DMS53 (cell line): Measurements from ENCODE around the gene DSE.

Experiments used
- DNase-seq: peaks from one replicate; lab custom pipeline; 2025; lab: John Stamatoyannopoulos, UW

The DSE gene

DNA sequence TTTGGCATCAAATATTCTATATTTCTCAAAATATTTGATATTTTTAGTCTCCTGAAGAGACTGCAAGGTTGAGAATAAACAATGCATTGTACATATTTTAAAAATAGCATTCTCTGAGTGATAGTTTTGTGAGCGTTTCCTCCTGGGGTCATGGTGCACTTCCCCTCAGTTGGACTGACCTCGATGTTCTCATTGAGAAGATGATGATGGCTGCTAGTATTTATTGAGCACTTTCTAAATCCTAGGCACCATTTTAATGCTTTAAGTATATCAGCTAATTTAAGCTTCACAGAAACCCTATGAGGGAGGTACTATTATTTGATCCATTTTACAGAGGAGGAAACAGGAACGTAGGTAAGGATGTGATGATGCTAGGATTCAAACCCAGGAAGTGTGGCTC, 18.2 kb downstream of the DSE start:
- no peak for DNase-seq

DNA sequence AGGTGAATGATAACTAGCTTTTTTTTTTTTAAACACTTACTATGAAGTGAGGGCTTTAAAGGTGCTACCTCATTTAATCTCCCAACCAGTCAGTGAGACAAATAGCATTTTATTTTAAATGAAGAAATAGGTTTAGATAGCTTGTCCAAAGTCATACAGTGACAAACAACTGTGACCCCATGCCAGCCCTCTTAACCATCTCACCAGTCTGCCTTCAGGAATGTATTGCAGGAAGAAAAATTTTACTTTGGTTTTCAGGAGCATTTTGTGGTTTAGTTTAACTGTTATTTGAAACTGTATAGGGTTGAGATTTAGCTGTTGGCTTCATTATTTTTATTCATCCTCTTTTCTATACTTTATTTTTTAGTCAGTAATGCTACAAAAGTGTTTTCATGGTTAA, 18.6 kb downstream of the DSE start:
- DNase-seq, result no peak

DNA sequence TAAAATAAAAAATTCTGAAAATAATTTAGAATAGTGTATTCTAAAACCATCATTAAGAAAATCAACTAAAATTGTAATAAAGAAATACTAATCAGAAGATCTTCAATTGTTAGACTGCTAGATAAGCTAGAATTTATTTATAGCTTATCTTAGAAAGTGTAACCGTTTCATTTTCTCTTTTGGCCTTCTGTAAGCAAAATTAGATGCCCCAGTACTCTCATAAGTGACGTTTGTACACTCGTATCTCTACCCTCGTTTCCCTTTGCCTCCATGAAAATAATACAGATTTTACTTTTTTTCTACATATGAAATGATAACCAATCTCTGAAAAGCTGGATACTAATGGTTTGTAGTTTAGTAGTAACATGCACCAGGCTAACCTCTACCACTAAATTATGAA, 19.8 kb downstream of the DSE start:
- no peak for DNase-seq

DNA sequence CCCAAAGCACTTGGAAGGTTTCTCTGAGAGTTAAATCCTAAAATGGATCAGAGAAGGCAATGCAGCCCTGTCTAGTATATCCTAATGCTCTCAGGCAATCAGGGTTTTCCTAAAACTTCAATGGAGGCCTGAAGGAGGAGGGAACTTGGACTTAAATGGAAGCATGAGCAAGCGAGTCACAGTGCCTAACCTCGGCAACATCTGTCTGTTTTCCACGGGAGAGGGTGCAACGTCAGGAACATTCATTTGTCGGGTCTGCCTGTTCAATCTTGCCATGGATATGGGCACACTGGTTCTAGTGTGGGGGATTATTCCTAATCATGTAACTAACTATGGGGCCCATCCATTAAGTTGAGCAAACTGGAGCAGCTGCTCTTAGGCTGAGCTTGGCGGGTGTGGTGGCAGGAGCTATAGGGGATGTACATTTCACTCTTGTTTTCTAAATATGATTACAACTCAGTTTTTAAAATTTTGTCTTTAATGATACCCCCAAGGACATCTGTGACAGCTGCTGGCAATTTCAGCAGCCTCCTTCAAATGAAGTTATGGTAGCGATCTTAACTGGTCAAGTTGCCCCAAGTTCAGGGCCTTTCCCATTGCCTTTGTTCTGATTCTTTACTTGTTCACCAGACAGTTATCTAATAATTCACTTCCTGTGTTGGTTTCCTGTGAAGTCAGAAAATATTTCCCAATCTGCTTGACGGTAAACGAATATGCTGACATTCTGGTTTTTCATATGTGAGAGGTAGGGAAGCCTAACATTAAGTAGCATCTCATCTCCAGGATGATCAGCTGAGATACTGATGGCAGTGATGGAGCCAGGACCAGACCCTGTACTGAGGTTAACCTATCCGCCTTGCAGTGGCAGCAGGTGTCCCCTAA, 21.6 kb downstream of the DSE start:
- no peak for DNase-seq

DNA sequence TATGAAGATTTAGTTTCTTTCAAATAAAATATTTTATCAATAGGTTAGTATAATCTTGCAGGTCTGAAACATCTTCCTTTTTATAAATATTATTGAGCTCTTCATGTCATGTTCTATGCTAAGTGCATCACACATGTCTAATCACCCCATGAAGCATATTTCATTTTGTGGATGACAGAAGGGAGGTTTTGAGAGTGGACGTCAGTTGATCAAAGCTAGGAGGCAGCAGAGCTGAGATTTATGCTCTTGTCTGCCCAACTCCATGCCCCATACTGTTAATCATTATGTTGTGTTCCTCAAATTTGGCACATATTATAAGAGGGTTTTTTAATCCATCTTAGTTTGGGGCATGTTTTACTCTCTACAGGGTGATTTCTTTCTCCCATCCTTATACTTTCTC, 22.7 kb downstream of the DSE start:
- DNase-seq, result peak; percentile 1

DNA sequence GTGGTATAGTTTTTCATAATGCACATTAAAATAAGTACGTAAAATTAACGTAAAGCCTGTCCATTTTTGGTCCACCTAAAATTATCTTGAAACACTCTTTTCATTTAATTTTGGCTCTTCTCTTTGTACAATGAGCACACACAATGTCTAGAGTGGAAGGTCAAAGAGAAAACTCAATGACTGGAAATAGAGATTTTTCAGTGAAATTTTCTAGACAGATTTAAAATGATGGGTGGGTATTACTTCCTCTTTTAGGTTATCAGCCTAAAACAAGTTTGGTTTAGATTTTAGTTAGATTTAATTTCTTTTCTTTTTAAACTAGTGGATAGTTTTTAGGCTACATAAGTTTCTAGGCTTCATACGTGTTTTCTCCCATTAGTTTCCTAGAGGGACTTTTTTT, 24.9 kb downstream of the DSE start:
- DNase-seq, result no peak

DNA sequence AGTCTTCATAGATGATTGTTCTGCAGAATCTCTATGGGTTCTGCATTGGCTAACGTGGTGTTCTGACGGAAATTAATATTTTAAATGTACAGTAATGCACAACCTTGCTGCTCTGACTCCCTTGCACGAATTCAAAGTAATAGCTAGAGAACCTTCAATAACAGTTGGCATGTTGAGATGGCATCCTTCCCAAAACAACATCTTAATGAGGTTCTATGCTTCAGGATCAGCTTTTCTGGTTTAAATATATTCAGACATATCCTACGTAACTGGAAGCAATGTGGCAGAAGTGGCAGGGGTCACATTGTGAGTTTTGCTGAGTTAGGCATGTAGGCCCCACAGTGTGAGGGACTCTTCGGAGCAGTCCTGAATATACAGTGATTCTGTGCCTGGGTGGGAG, 25.7 kb downstream of the DSE start:
- no peak for DNase-seq

DNA sequence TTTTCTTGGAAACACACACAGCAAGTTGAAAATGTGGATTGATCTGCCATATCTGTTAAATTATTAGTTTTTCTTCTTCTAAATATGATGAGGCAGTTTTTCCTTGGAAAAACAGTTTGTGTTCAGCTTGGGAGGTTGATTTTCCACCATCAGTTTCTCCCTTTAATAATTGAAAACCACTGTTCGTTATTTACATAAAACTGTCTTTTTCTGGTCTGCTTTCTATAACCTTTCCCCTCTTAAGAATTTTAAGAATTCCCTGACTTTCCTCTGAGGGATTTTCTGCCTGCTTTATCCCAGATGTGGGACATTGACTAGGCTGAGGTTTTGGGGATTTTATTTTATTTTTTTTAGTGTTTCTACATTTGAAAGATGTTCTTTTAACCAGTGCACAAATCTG, 27.2 kb downstream of the DSE start:
- no peak for DNase-seq

DNA sequence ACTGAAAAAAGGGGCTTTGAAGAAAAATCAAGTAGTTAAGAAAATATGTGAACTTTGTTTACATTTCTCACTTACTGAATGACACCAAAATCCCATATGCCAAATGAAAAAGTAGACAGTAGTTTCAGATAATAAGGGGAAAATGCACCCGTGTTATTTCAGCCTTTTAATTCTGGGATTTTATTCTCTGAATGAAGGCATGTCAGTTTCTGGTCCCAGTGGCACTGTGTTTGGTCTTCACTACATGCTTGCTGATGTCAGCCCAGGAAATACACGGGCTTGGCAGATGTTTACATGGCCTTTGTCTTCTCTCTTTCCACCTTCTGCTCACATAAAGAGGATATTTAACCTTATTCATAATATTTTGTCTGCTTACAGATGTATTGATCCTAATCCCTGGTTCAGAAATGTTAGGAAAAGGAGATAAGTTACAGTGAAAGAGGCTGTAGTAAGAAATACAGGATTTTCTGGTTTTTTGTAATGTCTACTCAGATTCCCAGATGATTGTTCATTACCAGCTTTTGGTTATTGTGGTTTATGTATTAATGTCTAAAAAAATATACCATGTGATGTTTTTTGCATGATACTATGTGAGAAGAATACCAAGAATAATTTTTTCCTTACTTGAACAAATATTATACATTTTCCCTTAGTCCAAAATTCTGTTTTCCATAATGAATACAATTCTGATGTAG, 27.7 kb downstream of the DSE start:
- peak; percentile 54 for DNase-seq

DNA sequence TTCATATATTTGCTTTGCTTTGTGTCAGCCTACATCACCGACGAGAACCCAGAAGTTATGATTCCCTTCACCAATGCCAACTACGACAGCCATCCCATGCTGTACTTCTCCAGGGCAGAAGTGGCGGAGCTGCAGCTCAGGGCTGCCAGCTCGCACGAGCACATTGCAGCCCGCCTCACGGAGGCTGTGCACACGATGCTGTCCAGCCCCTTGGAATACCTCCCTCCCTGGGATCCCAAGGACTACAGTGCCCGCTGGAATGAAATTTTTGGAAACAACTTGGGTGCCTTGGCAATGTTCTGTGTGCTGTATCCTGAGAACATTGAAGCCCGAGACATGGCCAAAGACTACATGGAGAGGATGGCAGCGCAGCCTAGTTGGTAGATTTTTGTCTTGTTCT, 28.5 kb downstream of the DSE start:
- DNase-seq, result no peak

DNA sequence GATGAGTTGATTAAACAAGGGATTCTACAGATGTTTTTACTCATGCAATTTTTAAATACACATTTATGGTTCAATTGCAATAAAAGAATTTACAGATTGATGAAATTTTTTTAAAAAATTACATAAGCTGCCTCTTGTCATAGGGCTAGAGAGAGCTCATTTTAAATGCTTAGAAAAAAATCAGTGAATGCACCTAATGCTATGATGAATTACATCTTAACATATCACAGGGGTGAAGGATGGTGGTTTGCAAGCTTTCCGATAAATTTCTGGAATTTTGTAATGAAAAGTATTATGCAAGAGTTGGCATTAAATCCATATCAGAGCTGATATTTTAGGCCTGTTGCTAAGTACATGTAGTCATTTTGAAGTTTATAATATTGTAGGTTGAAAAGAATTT, 29.6 kb downstream of the DSE start:
- DNase-seq, result no peak

DNA sequence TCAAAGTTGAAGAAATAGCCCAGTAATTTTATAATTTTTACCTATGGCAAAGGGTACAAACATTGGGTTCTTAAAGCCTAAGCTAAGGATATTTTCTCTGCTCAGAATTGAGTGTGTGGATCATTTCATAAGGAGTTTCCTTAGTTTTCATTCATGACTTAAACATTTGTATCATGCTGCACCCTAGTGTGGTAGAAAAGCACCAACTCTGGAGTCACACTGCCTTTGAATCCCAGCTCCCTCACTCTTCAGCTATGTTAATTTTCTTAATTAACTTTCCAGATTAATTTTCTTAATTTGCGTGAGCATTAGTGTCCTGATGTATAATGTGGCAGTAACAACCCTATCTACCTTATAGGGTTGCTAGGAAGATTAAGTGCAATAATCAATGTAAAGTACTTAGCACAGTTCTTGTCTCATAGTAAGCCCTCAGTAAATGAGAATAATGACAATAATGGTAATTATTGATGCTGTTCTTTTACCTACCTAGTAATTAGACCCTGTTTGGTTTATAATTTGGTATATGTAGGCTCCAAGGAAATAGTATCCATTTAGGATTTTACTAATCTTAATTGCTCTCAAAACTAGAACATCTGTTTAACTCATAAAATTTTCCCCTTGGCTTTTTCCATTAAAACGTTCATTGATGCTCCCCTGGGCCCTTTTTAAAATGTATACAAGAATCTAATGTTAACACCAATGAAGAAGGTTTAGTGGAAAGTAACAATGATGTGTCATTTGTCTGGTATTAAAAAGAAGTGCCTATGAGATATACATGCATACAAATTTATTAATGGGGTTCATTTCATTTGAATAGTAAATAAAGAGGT, 31.6 kb downstream of the DSE start:
- DNase-seq, result no peak

DNA sequence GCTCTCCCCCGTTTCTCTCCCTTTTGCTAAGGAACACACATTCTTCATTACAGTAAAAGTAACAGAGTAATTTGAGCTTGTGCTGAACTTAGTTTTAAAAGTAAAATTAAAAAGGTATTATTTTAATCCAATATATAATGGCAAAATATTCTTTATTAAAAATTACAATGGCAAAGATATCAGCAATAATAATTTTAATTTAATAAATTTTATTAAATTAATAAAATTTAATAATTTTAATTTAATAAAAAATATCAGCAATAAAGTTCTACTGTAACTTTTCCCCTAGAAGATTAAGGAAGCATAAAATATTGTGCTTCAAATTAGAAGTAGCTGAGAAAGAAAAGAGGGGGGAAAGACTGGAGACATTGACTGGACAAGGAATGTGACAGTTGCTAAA, 32.5 kb downstream of the DSE start:
- no peak for DNase-seq

DNA sequence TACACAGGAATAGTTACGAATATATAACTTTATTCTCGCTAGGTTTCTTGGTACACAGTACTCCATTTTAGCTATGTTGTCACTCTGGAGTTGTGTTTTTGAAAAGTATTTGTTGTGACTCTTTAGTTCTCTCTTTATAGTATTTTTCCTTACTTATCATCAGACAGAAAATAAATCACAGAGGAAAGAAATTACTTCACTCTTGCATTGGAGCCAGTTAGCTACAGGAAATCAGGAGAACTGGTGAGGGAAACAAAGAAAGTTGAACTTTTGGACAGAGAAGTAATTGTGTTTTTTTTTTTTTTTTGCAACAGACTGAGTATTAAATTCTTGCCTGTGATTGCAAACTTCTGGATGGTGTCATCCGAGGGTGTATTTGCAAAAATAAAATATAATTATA, 33.9 kb downstream of the DSE start:
- no peak for DNase-seq

DNA sequence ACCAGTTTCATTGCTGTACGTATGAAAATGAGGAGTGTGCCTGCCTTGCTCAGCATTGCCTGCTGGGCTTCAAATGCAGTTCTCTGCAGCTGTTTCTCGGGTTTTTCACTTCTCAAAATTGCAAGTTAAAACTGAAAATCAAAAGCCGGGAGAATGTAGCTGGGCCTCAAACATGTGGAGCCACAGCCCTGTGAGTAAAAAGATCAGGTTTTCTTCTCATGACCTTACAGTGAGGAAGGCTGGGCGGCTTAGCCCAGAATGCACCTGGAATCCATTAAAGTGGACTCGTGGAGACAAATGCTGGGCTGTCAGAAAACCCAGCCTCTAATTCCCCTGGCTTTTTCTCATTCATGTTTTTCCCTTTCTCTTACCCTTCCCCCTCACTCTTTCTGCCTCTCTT, 34.4 kb downstream of the DSE start:
- DNase-seq, result no peak

DNA sequence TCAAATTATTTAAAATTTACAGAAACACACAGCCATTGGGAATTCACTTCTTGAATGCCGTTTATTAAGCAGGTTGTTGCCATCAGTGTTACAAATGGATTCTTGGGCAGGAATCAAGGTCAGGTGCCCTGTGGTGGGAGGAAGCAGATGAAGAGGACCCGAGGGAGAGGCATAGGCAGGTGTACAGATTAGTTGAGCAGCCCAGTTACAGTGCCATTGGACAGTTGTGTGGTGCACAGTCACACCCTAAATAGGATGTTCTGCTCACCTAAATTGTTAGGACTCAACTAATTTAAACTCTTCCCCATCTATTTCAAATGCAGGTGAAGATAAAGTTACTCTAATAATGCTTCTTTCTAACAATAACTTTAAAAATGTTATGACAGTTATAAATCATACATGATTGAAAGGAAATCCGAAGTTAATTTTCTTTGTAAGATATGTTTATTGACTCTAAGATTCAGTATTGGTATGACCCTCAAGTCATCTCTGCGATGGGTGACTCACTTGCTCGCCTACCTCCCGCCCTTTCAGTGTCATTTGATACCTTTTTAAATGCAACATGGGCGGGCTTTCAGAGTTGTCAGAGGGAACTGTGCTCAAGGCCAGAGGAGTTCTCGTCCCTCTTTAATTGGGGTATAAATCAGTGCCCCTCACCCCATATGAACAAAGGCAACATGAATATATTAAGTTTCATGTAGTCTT, 35.1 kb downstream of the DSE start:
- DNase-seq, result no peak

DNA sequence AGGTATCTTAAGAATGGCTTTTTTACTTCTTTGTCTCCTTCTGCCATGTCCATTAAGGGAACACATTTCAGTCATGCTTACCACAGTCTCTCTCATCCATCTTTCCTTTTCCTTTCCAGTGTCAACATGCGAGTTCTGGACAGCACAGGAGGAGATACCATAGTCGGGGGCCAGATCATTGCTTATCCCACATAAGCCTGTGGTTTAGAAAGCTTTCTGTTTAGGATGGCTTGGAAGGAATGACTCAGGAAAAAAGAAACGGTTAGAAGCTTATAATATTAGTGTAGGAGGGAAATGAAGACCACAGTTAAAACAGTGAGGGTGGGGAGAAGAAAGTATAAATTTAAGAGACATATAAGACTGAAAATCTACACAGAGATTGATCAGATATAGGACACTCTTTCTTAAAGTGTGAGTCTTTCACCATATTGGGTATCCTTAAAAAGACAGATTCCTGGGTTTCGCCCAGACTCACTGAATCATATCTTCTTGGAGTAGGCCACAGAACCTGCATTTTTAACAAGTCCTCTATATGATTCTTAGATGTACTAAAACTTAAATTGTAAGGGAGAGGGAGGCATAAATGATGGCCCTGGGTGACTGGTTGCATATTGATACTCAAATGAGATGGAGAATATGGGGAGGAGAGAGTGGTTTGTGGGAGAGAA, 36.1 kb downstream of the DSE start:
- DNase-seq, result no peak

DNA sequence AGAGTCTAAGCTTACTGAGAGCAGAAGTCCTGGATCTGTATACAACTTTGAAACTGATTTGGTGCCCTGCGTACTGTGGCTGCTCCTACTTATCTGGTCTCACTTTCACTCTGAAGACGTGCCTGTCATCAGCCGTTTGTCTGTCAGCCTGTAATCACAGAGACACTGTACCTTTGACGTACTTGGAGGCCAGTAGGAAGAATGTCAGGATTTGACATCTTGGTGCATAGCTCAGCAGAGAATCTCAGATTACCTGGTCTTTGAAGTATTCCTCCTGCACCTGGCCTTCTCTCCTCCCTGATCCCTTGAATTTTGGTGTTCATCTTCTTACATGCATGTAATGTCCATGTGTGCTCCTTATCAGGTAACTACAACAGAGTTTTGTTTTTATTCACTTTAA, 37.7 kb downstream of the DSE start:
- no peak for DNase-seq

DNA sequence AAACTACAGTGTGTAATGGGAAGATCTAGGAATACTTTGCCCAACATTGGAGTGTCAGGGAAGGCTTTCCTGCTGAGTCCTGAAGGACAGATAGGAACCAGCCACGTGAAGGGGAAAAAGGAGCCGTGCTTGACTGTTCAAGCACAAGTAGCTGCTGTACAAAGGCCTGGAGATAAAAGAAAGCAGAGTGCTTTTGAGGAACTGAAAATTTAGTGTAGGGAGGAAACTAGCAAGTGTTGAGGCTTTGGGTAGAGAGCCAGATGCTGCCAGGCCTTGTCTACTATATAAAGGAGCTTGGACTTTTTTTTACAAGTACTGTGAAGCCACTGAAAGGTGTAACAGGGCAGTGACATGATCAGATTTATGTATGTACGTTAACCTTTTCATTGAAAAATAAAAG, 39.0 kb downstream of the DSE start:
- no peak for DNase-seq

DNA sequence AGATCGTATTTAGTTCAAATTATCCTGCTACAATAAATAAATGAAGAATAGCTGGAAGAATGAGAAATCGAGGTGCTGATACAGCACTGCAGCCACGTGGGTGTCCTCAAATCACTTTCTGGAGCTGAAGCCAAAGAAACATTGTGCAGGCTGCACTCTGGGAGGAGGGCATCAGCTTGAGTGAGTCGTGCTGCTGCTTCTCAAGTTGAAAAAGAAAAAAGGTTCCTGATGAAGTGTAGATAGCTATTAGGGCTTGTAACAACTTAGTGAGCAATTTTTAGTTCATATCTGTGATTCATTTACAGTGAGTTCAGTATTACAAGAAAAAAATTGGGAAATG, 40.5 kb downstream of the DSE start:
- peak; percentile 2 for DNase-seq

DNA sequence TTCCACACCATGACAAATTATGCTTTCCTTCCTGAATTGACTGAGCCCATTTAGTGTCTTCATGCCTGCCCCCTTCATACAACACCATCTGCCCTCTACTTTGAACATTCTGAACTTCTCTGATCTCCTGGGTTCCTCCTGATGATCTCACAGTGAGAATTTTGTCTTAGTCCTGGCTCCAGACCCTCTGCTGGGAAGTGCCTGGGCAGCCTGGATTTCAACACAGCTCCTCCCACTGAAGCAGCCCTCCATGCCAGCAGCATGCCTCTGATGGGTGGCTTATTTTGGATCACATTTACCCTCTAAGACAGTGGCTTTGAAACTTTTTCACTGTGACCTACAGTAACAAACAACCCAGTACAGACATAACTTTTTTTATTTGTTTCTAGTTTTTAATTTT, 41.5 kb downstream of the DSE start:
- DNase-seq, result no peak

DNA sequence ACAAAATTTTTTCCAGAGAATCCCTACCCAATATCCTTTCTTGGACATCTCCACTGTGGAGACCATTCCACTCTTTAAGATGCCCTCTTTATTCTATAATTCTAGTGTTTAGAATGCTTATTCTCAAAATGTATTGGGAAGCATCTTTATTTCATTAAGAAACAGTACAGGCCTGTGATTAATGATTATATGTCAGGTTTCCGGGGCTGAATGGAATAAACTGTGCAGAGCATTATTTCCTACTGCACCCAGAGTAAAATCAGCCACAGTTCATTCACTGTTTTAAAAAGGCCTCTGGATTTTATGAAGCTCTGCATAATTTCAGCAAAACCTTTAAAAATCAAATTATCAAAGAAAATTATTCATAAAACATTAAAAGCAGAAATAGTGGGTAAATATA, 42.6 kb downstream of the DSE start:
- no peak for DNase-seq
